GM18520 (cell line): ENCODE results near the gene NOD2.

Source experiments
- ATAC-seq: cut with Tn5 transposase; IDR thresholded peaks from one replicate; pipeline ENCODE4 v1.9.1; 2021; ENCODE audit not compliant: unreplicated experiment

Gene NOD2

GRCh38 chr16:50712560-50712898 lies 19.1 kb downstream of the NOD2 start:
- no peak for ATAC-seq

- no peak for ATAC-seq
These were observed 19.6 kb downstream of the NOD2 start for GRCh38 chr16:50712956-50713355.

GRCh38 chr16:50717091-50717490 lies 23.7 kb downstream of the NOD2 start:
- ATAC-seq, result no peak

GRCh38 chr16:50717494-50717893 lies 24.1 kb downstream of the NOD2 start:
- no peak for ATAC-seq

GRCh38 chr16:50718061-50718760 lies 24.8 kb downstream of the NOD2 start:
- no peak for ATAC-seq

GRCh38 chr16:50718761-50719400 lies 25.5 kb downstream of the NOD2 start:
- ATAC-seq, result no peak

- ATAC-seq, result no peak
These were observed 26.3 kb downstream of the NOD2 start for GRCh38 chr16:50719401-50720337.

GRCh38 chr16:50721549-50722404 lies 28.4 kb downstream of the NOD2 start:
- no peak for ATAC-seq

- ATAC-seq, result no peak
These were observed 29.0 kb downstream of the NOD2 start for GRCh38 chr16:50722405-50722737.

- ATAC-seq, result no peak
These were observed 29.6 kb downstream of the NOD2 start for GRCh38 chr16:50722960-50723359.

- ATAC-seq, result no peak
These were observed 30.9 kb downstream of the NOD2 start for GRCh38 chr16:50724306-50724705.

GRCh38 chr16:50731130-50731988 lies 38.0 kb downstream of the NOD2 start:
- no peak for ATAC-seq

GRCh38 chr16:50731989-50732832 lies 38.8 kb downstream of the NOD2 start:
- no peak for ATAC-seq

GRCh38 chr16:50733468-50733867 lies 40.1 kb downstream of the NOD2 start:
- no peak for ATAC-seq

- peak; percentile 51 for ATAC-seq
These were observed 42.3 kb downstream of the NOD2 start for GRCh38 chr16:50735629-50736122.

GRCh38 chr16:50736448-50736847 lies 43.0 kb downstream of the NOD2 start:
- ATAC-seq, result no peak

- ATAC-seq, result no peak
These were observed 44.1 kb downstream of the NOD2 start for GRCh38 chr16:50737420-50737959.

GRCh38 chr16:50739031-50739430 lies 45.6 kb downstream of the NOD2 start:
- ATAC-seq, result no peak

- ATAC-seq, result no peak
These were observed 47.3 kb downstream of the NOD2 start for GRCh38 chr16:50740736-50741135.
